ENCODE measurements around the gene RNU6-1. TPM values are rescaled to one million over a fixed set of nuclear protein-coding genes. Genes with fewer than 3 reads are reported as not detected.

The RNU6-1 gene
- total RNA-seq, 2 experiments from 2014 or later: not detected

DNA sequence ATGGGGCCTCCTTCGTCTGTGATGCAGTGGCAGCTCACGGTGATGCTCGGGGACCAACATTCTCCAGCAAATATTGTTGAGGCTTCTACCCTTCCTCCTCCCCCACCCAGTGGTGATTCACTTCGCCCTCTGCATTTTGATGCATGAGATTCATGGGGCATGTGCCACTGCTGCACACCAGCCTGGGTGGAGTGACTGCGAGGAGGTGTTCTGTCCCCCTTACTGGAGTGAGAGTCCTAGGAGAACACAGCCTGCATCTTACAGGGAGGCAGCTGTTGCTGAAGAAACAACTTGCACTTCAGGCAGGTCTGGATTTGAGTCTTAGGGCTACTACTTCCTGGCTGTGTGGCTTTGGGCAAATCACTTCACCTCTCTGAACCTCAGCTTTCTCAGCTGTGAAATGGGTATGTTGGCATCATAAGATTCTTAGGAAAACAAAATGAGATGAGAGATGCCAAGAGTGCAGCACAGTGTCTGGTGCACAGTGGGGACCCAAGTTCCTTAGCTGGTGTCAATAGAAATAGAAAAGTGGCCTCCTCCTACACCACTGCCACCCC lies 24.7 kb downstream of the RNU6-1 start:
- H3K27ac ChIP-seq (ENCODE audit: low read depth, low read length, poor library complexity, severe bottlenecking): no peak overlapping the region
- H3K9me3 ChIP-seq (ENCODE audit: low read length): no peaks in the 10 kb centered on the region
- POLR2A ChIA-PET: interaction anchor here (0.6 kb wide), 1 partner anchor 160 kb away, joined by 3 read pairs; no protein-coding TSS in a partner anchor
- H3K9me2 ChIP-seq (ENCODE audit: insufficient read depth, low read length): no peaks in the 10 kb centered on the region
- no peak overlapping the region for H3K4me3 ChIP-seq (ENCODE audit: low read depth, low read length, poor library complexity, severe bottlenecking)
- H3K36me3 ChIP-seq (ENCODE audit: insufficient read depth, low read length): no peaks in the 10 kb centered on the region; the same call in 1 of the 2 replicates
- H3K4me1 ChIP-seq (ENCODE audit: insufficient read depth, low read length, poor library complexity, severe bottlenecking): peaks cover 5% of the 10 kb centered on the region
- CTCF ChIA-PET (ENCODE audit: unreplicated experiment): no interaction called here
- H2AFZ ChIP-seq (ENCODE audit: low read length): no peak overlapping the region
- DNase-seq (ENCODE audit: low spot score): no peak
- no peak overlapping the region for H3K4me2 ChIP-seq (ENCODE audit: low read length)
- no peaks in the 10 kb centered on the region for H3K79me2 ChIP-seq (ENCODE audit: insufficient read depth, low read depth, low read length)
- intact Hi-C loops (cut with micrococcal nuclease; ENCODE audit: unreplicated experiment): no loop called here
- no peaks in the 10 kb centered on the region for H4K20me1 ChIP-seq (ENCODE audit: insufficient read depth, low read length)
- TF ChIP-seq, protein P1, sequence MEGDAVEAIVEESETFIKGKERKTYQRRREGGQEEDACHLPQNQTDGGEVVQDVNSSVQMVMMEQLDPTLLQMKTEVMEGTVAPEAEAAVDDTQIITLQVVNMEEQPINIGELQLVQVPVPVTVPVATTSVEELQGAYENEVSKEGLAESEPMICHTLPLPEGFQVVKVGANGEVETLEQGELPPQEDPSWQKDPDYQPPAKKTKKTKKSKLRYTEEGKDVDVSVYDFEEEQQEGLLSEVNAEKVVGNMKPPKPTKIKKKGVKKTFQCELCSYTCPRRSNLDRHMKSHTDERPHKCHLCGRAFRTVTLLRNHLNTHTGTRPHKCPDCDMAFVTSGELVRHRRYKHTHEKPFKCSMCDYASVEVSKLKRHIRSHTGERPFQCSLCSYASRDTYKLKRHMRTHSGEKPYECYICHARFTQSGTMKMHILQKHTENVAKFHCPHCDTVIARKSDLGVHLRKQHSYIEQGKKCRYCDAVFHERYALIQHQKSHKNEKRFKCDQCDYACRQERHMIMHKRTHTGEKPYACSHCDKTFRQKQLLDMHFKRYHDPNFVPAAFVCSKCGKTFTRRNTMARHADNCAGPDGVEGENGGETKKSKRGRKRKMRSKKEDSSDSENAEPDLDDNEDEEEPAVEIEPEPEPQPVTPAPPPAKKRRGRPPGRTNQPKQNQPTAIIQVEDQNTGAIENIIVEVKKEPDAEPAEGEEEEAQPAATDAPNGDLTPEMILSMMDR (conservative IDR thresholded peaks at IDR 0.05; ENCODE audit: low read length): no peak
- no peak for TF ChIP-seq EZH2phosphoT487 (IDR thresholded peaks at IDR 0.05; ENCODE audit: borderline replicate concordance, low read depth, low read length)
- no TSS peak for BruUV-seq (replicated peaks)

DNA sequence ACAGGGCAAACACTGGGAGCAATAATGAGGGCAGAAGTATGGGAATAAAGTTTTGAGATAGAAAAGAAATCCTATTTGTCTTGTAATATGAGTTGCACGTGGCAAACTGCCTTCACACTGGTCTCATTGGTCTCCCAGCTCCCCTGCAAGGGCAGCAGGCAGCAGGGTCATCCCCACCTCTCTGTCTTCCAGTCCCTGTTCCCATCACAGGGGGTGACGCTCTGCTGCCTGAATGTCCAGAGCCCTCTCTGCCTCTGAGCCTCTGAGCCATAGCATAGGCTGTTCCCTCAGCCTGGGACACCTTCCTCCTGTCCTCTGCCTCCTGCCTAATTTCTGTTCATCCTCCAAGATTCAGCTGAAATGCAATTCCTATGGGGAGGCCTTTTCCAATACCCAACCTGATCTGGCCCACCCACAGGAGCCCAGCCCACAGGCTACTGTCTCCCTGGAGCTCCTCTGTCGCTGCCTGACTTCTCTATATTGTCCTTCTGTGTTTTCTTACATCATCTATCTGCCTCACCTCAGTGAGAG lies 26.7 kb downstream of the RNU6-1 start:
- ChIA-PET POLR2A (no interaction called here), CTCF (ENCODE audit: unreplicated experiment) (no interaction called here)
- BruUV-seq (replicated peaks): no TSS peak
- Histone ChIP-seq H3K27ac (ENCODE audit: low read depth, low read length, poor library complexity, severe bottlenecking) (no peak overlapping the region), H3K4me2 (ENCODE audit: low read length) (no peak overlapping the region), H3K4me1 (ENCODE audit: insufficient read depth, low read length, poor library complexity, severe bottlenecking) (peaks cover 5% of the 10 kb centered on the region), H3K36me3 (ENCODE audit: insufficient read depth, low read length) (no peaks in the 10 kb centered on the region; the same call in 1 of the 2 replicates), H3K9me2 (ENCODE audit: insufficient read depth, low read length) (no peaks in the 10 kb centered on the region), H4K20me1 (ENCODE audit: insufficient read depth, low read length) (no peaks in the 10 kb centered on the region), H3K9me3 (ENCODE audit: low read length) (no peaks in the 10 kb centered on the region), H2AFZ (ENCODE audit: low read length) (no peak overlapping the region), H3K79me2 (ENCODE audit: insufficient read depth, low read depth, low read length) (no peaks in the 10 kb centered on the region), H3K4me3 (ENCODE audit: low read depth, low read length, poor library complexity, severe bottlenecking) (no peak overlapping the region)
- no peak for DNase-seq (ENCODE audit: low spot score)
- TF ChIP-seq EZH2phosphoT487 (IDR thresholded peaks at IDR 0.05; ENCODE audit: borderline replicate concordance, low read depth, low read length): no peak
- TF ChIP-seq, protein P1 (conservative IDR thresholded peaks at IDR 0.05; ENCODE audit: low read length): no peak
- intact Hi-C loops (cut with micrococcal nuclease; ENCODE audit: unreplicated experiment): no loop called here

DNA sequence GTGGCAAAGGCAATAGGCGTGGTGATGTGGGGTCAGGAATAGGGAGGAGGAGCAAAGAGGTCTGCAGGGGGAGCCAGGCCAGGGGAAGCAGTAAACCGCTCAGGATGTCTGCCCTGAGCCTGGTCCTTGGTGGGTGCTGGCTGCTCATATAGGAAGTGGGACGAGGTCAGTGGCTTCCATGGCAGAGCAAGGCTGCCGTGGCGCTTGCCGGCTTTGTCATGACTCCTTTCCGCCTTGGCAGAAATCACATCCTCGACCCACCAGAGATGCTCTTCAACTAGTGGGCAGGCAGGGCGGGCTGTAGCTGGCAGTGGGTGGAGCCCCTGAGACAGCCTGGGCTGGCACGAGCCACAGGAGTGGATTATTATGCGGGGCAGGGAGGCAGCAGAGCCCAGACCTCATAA lies 27.6 kb downstream of the RNU6-1 start:
- Histone ChIP-seq H4K20me1 (ENCODE audit: insufficient read depth, low read length) (no peaks in the 10 kb centered on the region), H3K9me3 (ENCODE audit: low read length) (no peaks in the 10 kb centered on the region), H3K79me2 (ENCODE audit: insufficient read depth, low read depth, low read length) (no peaks in the 10 kb centered on the region), H2AFZ (ENCODE audit: low read length) (no peak overlapping the region), H3K27ac (ENCODE audit: low read depth, low read length, poor library complexity, severe bottlenecking) (no peak overlapping the region), H3K36me3 (ENCODE audit: insufficient read depth, low read length) (no peaks in the 10 kb centered on the region; the same call in 1 of the 2 replicates), H3K4me1 (ENCODE audit: insufficient read depth, low read length, poor library complexity, severe bottlenecking) (peaks cover 5% of the 10 kb centered on the region), H3K9me2 (ENCODE audit: insufficient read depth, low read length) (no peaks in the 10 kb centered on the region), H3K4me2 (ENCODE audit: low read length) (no peak overlapping the region), H3K4me3 (ENCODE audit: low read depth, low read length, poor library complexity, severe bottlenecking) (no peak overlapping the region)
- ChIA-PET CTCF (ENCODE audit: unreplicated experiment) (no interaction called here), POLR2A (no interaction called here)
- no TSS peak for BruUV-seq (replicated peaks)
- no peak for TF ChIP-seq EZH2phosphoT487 (IDR thresholded peaks at IDR 0.05; ENCODE audit: borderline replicate concordance, low read depth, low read length)
- TF ChIP-seq, protein P1 (conservative IDR thresholded peaks at IDR 0.05; ENCODE audit: low read length): no peak
- DNase-seq (ENCODE audit: low spot score): no peak
- intact Hi-C loops (cut with micrococcal nuclease; ENCODE audit: unreplicated experiment): no loop called here
